ENCODE results near the gene POLR3A. TPM values are rescaled to one million over a fixed set of nuclear protein-coding genes. Genes with fewer than 3 reads are reported as not detected.
A peak's percentile ranks its signal among the peaks of the same experiment; 100 is the strongest.

POLR3A gene
- total and polyA plus RNA-seq, 2 of the 13 experiments (the other 11 are each of a cell fraction or from before 2014, with no cell fraction given), result 13.6 to 19.2 TPM

- peak; percentile 91 for TF ChIP-seq AGO2 (optimal IDR thresholded peaks at IDR 0.05; ENCODE audit: low read depth, low read length)
- TF ChIP-seq MYNN (CRISPR knock-in tag; IDR thresholded peaks at IDR 0.05; ENCODE audit: low read depth), result no peak
- no peak for TF ChIP-seq PAWR (CRISPR knock-in tag; IDR thresholded peaks at IDR 0.05; ENCODE audit: borderline replicate concordance)
- TF ChIP-seq RFX3 (CRISPR knock-in tag; IDR thresholded peaks at IDR 0.05), result no peak
- 0 out of 2 replicates have a peak, but pooled peaks have one; percentile 56 for TF ChIP-seq ZC3H13 (CRISPR knock-in tag; IDR thresholded peaks at IDR 0.05)
- TF ChIP-seq NCOA1 (CRISPR knock-in tag; IDR thresholded peaks at IDR 0.05), result no peak
- TF ChIP-seq CCAR2 (optimal IDR thresholded peaks at IDR 0.05; ENCODE audit: low read depth, low read length), result no peak
- TF ChIP-seq SMAD3 (CRISPR knock-in tag; IDR thresholded peaks at IDR 0.05), result no peak; the same call in 1 of the 2 replicates
- TF ChIP-seq, protein P1, sequence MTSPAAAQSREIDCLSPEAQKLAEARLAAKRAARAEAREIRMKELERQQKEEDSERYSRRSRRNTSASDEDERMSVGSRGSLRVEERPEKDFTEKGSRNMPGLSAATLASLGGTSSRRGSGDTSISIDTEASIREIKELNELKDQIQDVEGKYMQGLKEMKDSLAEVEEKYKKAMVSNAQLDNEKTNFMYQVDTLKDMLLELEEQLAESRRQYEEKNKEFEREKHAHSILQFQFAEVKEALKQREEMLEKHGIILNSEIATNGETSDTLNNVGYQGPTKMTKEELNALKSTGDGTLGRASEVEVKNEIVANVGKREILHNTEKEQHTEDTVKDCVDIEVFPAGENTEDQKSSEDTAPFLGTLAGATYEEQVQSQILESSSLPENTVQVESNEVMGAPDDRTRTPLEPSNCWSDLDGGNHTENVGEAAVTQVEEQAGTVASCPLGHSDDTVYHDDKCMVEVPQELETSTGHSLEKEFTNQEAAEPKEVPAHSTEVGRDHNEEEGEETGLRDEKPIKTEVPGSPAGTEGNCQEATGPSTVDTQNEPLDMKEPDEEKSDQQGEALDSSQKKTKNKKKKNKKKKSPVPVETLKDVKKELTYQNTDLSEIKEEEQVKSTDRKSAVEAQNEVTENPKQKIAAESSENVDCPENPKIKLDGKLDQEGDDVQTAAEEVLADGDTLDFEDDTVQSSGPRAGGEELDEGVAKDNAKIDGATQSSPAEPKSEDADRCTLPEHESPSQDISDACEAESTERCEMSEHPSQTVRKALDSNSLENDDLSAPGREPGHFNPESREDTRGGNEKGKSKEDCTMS (CRISPR knock-in tag; conservative IDR thresholded peaks at IDR 0.05), result no peak
- no peak for TF ChIP-seq ZBTB25 (CRISPR knock-in tag; IDR thresholded peaks at IDR 0.05)
- peak; percentile 56; the same call in 1 of the 2 replicates for TF ChIP-seq ZBTB43 (CRISPR knock-in tag; conservative IDR thresholded peaks at IDR 0.05)
- 0 out of 2 replicates have a peak, but pooled peaks have one; percentile 70 for TF ChIP-seq TMF1 (CRISPR knock-in tag; IDR thresholded peaks at IDR 0.05; ENCODE audit: low read depth)
- TF ChIP-seq TCF12 (IDR thresholded peaks at IDR 0.05), result no peak
- no peak for TF ChIP-seq TCF12 (CRISPR knock-in tag; IDR thresholded peaks at IDR 0.05)
- TF ChIP-seq, protein P2, sequence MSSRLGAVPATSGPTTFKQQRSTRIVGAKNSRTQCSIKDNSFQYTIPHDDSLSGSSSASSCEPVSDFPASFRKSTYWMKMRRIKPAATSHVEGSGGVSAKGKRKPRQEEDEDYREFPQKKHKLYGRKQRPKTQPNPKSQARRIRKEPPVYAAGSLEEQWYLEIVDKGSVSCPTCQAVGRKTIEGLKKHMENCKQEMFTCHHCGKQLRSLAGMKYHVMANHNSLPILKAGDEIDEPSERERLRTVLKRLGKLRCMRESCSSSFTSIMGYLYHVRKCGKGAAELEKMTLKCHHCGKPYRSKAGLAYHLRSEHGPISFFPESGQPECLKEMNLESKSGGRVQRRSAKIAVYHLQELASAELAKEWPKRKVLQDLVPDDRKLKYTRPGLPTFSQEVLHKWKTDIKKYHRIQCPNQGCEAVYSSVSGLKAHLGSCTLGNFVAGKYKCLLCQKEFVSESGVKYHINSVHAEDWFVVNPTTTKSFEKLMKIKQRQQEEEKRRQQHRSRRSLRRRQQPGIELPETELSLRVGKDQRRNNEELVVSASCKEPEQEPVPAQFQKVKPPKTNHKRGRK (CRISPR knock-in tag; IDR thresholded peaks at IDR 0.05), result no peak
- TF ChIP-seq SMAD1 (CRISPR knock-in tag; IDR thresholded peaks at IDR 0.05; ENCODE audit: borderline replicate concordance, low read depth), result peak; percentile 83; the same call in 1 of the 2 replicates
- peak; percentile 97 for TF ChIP-seq YEATS4 (CRISPR knock-in tag; IDR thresholded peaks at IDR 0.05; ENCODE audit: borderline replicate concordance)
- TF ChIP-seq ZFP82 (CRISPR knock-in tag; IDR thresholded peaks at IDR 0.05; ENCODE audit: borderline replicate concordance), result no peak
- peak; percentile 37; the same call in 1 of the 2 replicates for TF ChIP-seq ZFP36L2 (CRISPR knock-in tag; IDR thresholded peaks at IDR 0.05)
- TF ChIP-seq FOXC1 (CRISPR knock-in tag; IDR thresholded peaks at IDR 0.05; ENCODE audit: borderline replicate concordance), result peak; percentile 89
- no peak; the same call in 1 of the 2 replicates for TF ChIP-seq ZMAT3 (CRISPR knock-in tag; conservative IDR thresholded peaks at IDR 0.05)
- no peak for TF ChIP-seq ZNF33A (CRISPR knock-in tag; IDR thresholded peaks at IDR 0.05; ENCODE audit: borderline replicate concordance)
- TF ChIP-seq ZNF576 (CRISPR knock-in tag; IDR thresholded peaks at IDR 0.05), result 0 out of 2 replicates have a peak, but pooled peaks have one; percentile 67
These were observed 4.5 kb upstream of the POLR3A start, which contains the start of gene RPS24 (continued) for GRCh38 chr10:78033637-78034470.
